OCI-LY3 (cell line): Measurements from ENCODE around the gene AREG.

Experiments
- H2AFZ ChIP-seq: fragments of 200-600, 300-600 bp; shearing (Covaris generic); 2 replicates; pipeline ENCODE4 v1.6.0; 2014; ENCODE audit warnings: antibody characterized with exemption, low read depth, low read length
- H3K27ac ChIP-seq: fragments of 200-600, 300-600 bp; sonication (generic); 2 replicates; pipeline ENCODE4 v1.5.1; 2014; ENCODE audit warnings: mild to moderate bottlenecking, low read length, moderate library complexity, mixed read lengths
- H3K27me3 ChIP-seq: fragments of 200-600, 300-600 bp; sonication (generic); 2 replicates; pipeline ENCODE4 v1.6.1; 2014; ENCODE audit warnings: low read depth, low read length, mixed read lengths
- H3K36me3 ChIP-seq: fragments of 200-600, 300-600 bp; sonication (generic); replicated peaks from 2 replicates; pipeline ENCODE3; 2014; ENCODE audit warnings: low read depth, low read length, mixed read lengths
- H3K4me1 ChIP-seq: fragments of 300-600, 200-600 bp; sonication (generic); 2 replicates; pipeline ENCODE4 v1.6.1; 2014; ENCODE audit warnings: low read length, mixed read lengths
- H3K4me2 ChIP-seq: fragments of 200-600, 300-600 bp; sonication (generic); 2 replicates; pipeline ENCODE4 v1.6.1; 2014; ENCODE audit warnings: low read length, mixed read lengths
- H3K4me3 ChIP-seq: fragments of 300-600, 200-600 bp; sonication (generic); 2 replicates; pipeline ENCODE4 v1.5.1; 2014; ENCODE audit warnings: antibody characterized with exemption, mild to moderate bottlenecking, low read length, moderate library complexity
- H3K79me2 ChIP-seq: fragments of 300-600, 200-600 bp; shearing (Covaris generic); 2 replicates; pipeline ENCODE4 v1.6.1; 2014; ENCODE audit warnings: mild to moderate bottlenecking, low read length, mixed read lengths
- H3K9ac ChIP-seq: fragments of 300-600, 200-600 bp; shearing (Covaris generic); 2 replicates; pipeline ENCODE4 v1.6.0; 2014; ENCODE audit warnings: mild to moderate bottlenecking, low read length, moderate library complexity
- H3K9me3 ChIP-seq: fragments of 200-600, 300-600 bp; shearing (Covaris generic); 2 replicates; pipeline ENCODE4 v1.6.1; 2014; ENCODE audit warnings: low read length, mixed read lengths; ENCODE audit not compliant: insufficient read depth
- H4K20me1 ChIP-seq: fragments of 200-600, 300-600 bp; sonication (generic); 2 replicates; pipeline ENCODE4 v1.6.1; 2016; ENCODE audit warnings: low read length, mixed read lengths; ENCODE audit not compliant: insufficient read depth
- CTCF ChIP-seq: fragments of 200-600, 300-600 bp; sonication (generic); IDR thresholded peaks from 2 replicates; pipeline ENCODE4 v1.5.1; 2014; ENCODE audit warnings: antibody characterized with exemption, low read length, low read depth
- EZH2phosphoT487 ChIP-seq: fragments of 200-600 bp; shearing (Covaris generic); IDR thresholded peaks from 2 replicates; pipeline ENCODE4 v1.6.1; 2018; ENCODE audit warnings: antibody characterized with exemption, mixed run types, low read depth

AREG gene

GRCh38 chr4:74480267-74480666 is 35.3 kb downstream of the AREG start:
- TF ChIP-seq EZH2phosphoT487 (no peak), CTCF (no peak)
- H3K4me1 ChIP-seq = peaks cover 6% of the 10 kb centered on the region
- no peak overlapping the region for H2AFZ ChIP-seq
- no peak overlapping the region for H3K9ac ChIP-seq
- H3K9me3 ChIP-seq = no peaks in the 10 kb centered on the region
- no peaks in the 10 kb centered on the region for H3K79me2 ChIP-seq
- H3K4me3 ChIP-seq = no peak overlapping the region
- H3K36me3 ChIP-seq = no peaks in the 10 kb centered on the region
- no peaks in the 10 kb centered on the region for H3K27me3 ChIP-seq
- no peaks in the 10 kb centered on the region for H4K20me1 ChIP-seq
- no peak overlapping the region for H3K27ac ChIP-seq
- H3K4me2 ChIP-seq = no peak overlapping the region

GRCh38 chr4:74481891-74482609 is 37.1 kb downstream of the AREG start:
- H3K27me3 ChIP-seq = no peaks in the 10 kb centered on the region
- peaks cover 10% of the 10 kb centered on the region for H3K4me1 ChIP-seq
- H3K9ac ChIP-seq = no peak overlapping the region
- no peaks in the 10 kb centered on the region for H4K20me1 ChIP-seq
- H3K79me2 ChIP-seq = no peaks in the 10 kb centered on the region
- H3K9me3 ChIP-seq = no peaks in the 10 kb centered on the region
- TF ChIP-seq CTCF (no peak), EZH2phosphoT487 (no peak)
- no peak overlapping the region for H3K27ac ChIP-seq
- H2AFZ ChIP-seq = no peak overlapping the region
- no peak overlapping the region for H3K4me2 ChIP-seq
- no peaks in the 10 kb centered on the region for H3K36me3 ChIP-seq
- H3K4me3 ChIP-seq = no peak overlapping the region

GRCh38 chr4:74483226-74483911 is 38.4 kb downstream of the AREG start:
- TF ChIP-seq CTCF (no peak), EZH2phosphoT487 (no peak)
- H2AFZ ChIP-seq = no peak overlapping the region

GRCh38 chr4:74486905-74487304 is 42.0 kb downstream of the AREG start:
- peaks cover 10% of the 10 kb centered on the region for H3K4me1 ChIP-seq

More at GRCh38 chr4:74483226-74483911, 38.4 kb downstream of the AREG start:
- H3K9me3 ChIP-seq = no peaks in the 10 kb centered on the region
- H3K27me3 ChIP-seq = no peaks in the 10 kb centered on the region
- no peak overlapping the region for H3K4me2 ChIP-seq
- no peak overlapping the region for H3K27ac ChIP-seq
- no peaks in the 10 kb centered on the region for H3K36me3 ChIP-seq
- H3K79me2 ChIP-seq = no peaks in the 10 kb centered on the region
- no peak overlapping the region for H3K9ac ChIP-seq
- H4K20me1 ChIP-seq = no peaks in the 10 kb centered on the region
- peaks cover 10% of the 10 kb centered on the region for H3K4me1 ChIP-seq
- H3K4me3 ChIP-seq = no peak overlapping the region

More at GRCh38 chr4:74486905-74487304, 42.0 kb downstream of the AREG start:
- Histone ChIP-seq H4K20me1 (no peaks in the 10 kb centered on the region), H3K9ac (no peak overlapping the region), H3K27me3 (no peaks in the 10 kb centered on the region), H3K4me2 (no peak overlapping the region), H3K36me3 (no peaks in the 10 kb centered on the region), H3K27ac (no peak overlapping the region), H3K4me3 (no peak overlapping the region), H2AFZ (no peak overlapping the region), H3K79me2 (no peaks in the 10 kb centered on the region), H3K9me3 (no peaks in the 10 kb centered on the region)
- TF ChIP-seq EZH2phosphoT487 (no peak), CTCF (no peak)
